22Rv1 (cell line): Measurements from ENCODE around the gene TRA2A.

Experiments
- ZFX ChIP-seq: fragments of 450-650 bp; IDR thresholded peaks from 2 replicates; pipeline ENCODE4 v1.6.1; 2017; ENCODE audit warnings: antibody characterized with exemption, borderline replicate concordance
- TF ChIP-seq, protein P1 (sequence below): fragments of 450-650 bp; IDR thresholded peaks from 2 replicates; pipeline ENCODE4 v1.5.1; 2017; ENCODE audit warnings: mild to moderate bottlenecking

DNA sequence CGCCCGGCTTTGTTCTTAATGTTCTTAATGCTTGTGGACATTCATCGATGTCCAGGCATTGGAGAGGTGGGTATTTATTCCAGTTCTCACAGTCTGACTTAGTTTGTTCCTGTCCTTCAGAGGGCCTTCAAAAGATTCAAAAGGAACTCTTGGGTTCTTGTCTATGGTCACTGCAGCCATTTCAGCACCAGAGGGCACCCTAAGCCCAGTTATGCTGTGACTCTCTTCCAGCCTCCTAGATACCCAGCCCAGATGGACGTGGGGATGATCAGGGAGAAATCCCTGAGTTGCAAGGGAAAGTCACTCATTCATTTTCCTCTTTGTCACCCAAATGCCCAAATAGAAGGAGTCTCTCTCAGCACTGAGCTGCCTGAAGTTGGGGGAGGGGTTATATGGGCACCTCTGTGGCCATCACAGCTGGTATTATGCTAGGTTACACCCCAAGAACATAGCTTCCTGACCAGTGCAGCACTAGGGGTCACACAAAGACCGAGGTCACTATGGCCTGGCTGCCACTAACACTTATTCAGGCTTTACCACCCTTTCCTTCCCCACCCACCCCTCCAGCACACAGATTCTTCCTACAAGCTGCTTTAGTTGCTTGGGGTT is 38.9 kb upstream of the TRA2A start:
- TF ChIP-seq, protein P1, sequence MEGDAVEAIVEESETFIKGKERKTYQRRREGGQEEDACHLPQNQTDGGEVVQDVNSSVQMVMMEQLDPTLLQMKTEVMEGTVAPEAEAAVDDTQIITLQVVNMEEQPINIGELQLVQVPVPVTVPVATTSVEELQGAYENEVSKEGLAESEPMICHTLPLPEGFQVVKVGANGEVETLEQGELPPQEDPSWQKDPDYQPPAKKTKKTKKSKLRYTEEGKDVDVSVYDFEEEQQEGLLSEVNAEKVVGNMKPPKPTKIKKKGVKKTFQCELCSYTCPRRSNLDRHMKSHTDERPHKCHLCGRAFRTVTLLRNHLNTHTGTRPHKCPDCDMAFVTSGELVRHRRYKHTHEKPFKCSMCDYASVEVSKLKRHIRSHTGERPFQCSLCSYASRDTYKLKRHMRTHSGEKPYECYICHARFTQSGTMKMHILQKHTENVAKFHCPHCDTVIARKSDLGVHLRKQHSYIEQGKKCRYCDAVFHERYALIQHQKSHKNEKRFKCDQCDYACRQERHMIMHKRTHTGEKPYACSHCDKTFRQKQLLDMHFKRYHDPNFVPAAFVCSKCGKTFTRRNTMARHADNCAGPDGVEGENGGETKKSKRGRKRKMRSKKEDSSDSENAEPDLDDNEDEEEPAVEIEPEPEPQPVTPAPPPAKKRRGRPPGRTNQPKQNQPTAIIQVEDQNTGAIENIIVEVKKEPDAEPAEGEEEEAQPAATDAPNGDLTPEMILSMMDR: peak; percentile 89
- no peak for TF ChIP-seq ZFX
